Measurements from ENCODE around the gene P2RY13. TPM values are rescaled to one million over a fixed set of nuclear protein-coding genes. Genes with fewer than 3 reads are reported as not detected.

P2RY13 gene
- total RNA-seq, 4 donors from 2014 or later: 0.12 to 1.2 (median 0.30) TPM

GRCh38 chr3:151309566-151309965 is 19.8 kb downstream of the P2RY13 start:
- in situ Hi-C loops (cut with MboI; ENCODE audit: low sequenced_read_pairs in 4 of 4) (no loop called here), intact Hi-C loops (cut with DNase I; ENCODE audit: low total_unique reads) (no loop called here)
- no peaks in the 10 kb centered on the region for H3K4me1 ChIP-seq
- no peak overlapping the region for H3K4me3 ChIP-seq
- no peaks in the 10 kb centered on the region for H3K27me3 ChIP-seq
- H3K36me3 ChIP-seq: no peaks in the 10 kb centered on the region
- no peak overlapping the region for H3K27ac ChIP-seq
- no peak for TF ChIP-seq POLR2A (IDR thresholded peaks at IDR 0.05)
- no peak for TF ChIP-seq CTCF (IDR thresholded peaks at IDR 0.05 in 4 of 5, conservative IDR thresholded peaks at IDR 0.05 in 1 of 5)
- ATAC-seq (no peak), DNase-seq (no peak)
- no peaks in the 10 kb centered on the region for H3K9me3 ChIP-seq

- in situ Hi-C loops (cut with MboI; ENCODE audit: low sequenced_read_pairs in 4 of 4) (no loop called here), intact Hi-C loops (cut with DNase I; ENCODE audit: low total_unique reads) (no loop called here)
- no peak overlapping the region for H3K4me3 ChIP-seq
- ATAC-seq: no peak
- TF ChIP-seq POLR2A (IDR thresholded peaks at IDR 0.05) (no peak), CTCF (IDR thresholded peaks at IDR 0.05 in 4 of 5, conservative IDR thresholded peaks at IDR 0.05 in 1 of 5) (no peak)
- DNase-seq: no peak
- H3K36me3 ChIP-seq: no peaks in the 10 kb centered on the region
- H3K27ac ChIP-seq: no peak overlapping the region
- H3K27me3 ChIP-seq: no peaks in the 10 kb centered on the region
- H3K9me3 ChIP-seq: no peaks in the 10 kb centered on the region
- H3K4me1 ChIP-seq: no peaks in the 10 kb centered on the region
Observed at GRCh38 chr3:151307583-151308488, 21.5 kb downstream of the P2RY13 start.

- H3K4me3 ChIP-seq: no peak overlapping the region
- in situ Hi-C loops (cut with MboI; ENCODE audit: low sequenced_read_pairs in 4 of 4) (no loop called here), intact Hi-C loops (cut with DNase I; ENCODE audit: low total_unique reads) (no loop called here)
- H3K4me1 ChIP-seq: no peaks in the 10 kb centered on the region
- no peaks in the 10 kb centered on the region for H3K9me3 ChIP-seq
- TF ChIP-seq POLR2A (IDR thresholded peaks at IDR 0.05) (no peak), CTCF (IDR thresholded peaks at IDR 0.05 in 4 of 5, conservative IDR thresholded peaks at IDR 0.05 in 1 of 5) (no peak)
- DNase-seq: no peak
- ATAC-seq: no peak
- H3K27me3 ChIP-seq: no peaks in the 10 kb centered on the region
- no peak overlapping the region for H3K27ac ChIP-seq
- H3K36me3 ChIP-seq: no peaks in the 10 kb centered on the region
Observed at GRCh38 chr3:151307131-151307530, 22.2 kb downstream of the P2RY13 start.

- ATAC-seq (no peak), DNase-seq (no peak)
- H3K27ac ChIP-seq: no peak overlapping the region
- TF ChIP-seq POLR2A (IDR thresholded peaks at IDR 0.05) (no peak), CTCF (IDR thresholded peaks at IDR 0.05 in 4 of 5, conservative IDR thresholded peaks at IDR 0.05 in 1 of 5) (no peak)
- no peaks in the 10 kb centered on the region for H3K36me3 ChIP-seq
- no peaks in the 10 kb centered on the region for H3K9me3 ChIP-seq
- no peak overlapping the region for H3K4me3 ChIP-seq
- H3K27me3 ChIP-seq: no peaks in the 10 kb centered on the region
- in situ Hi-C loops (cut with MboI; ENCODE audit: low sequenced_read_pairs in 4 of 4) (no loop called here), intact Hi-C loops (cut with DNase I; ENCODE audit: low total_unique reads) (no loop called here)
- H3K4me1 ChIP-seq: no peaks in the 10 kb centered on the region
Observed at GRCh38 chr3:151306168-151306810, 23.1 kb downstream of the P2RY13 start.

Measured in gastrocnemius medialis (tissue), 4 donors.